GM12878 (cell line): ENCODE data around the gene GARNL3. TPM values are rescaled to one million over a fixed set of nuclear protein-coding genes. Genes with fewer than 3 reads are reported as not detected.

Source experiments
- ATAC-seq: fragments of 200-7000 bp; cut with Tn5 transposase; 3 replicates; pipeline ENCODE4 v1.9.1; 2020; ENCODE audit warnings: mild to moderate bottlenecking, moderate library complexity
- BruUV-seq: library from RNA; stranded (reverse); fragments of 400-500 nt; replicated peaks from 2 replicates; lab custom pipeline; 2021; lab: Mats Ljungman, UMichigan
- CTCF ChIA-PET: fragments of 300-600 bp; sonication (Branson Sonifier 250); formaldehyde crosslinking; extraction: SDS; loops from one replicate; lab custom pipeline; 2021; ENCODE audit warnings: inconsistent platforms; lab: Yijun Ruan, JAX
- POLR2A ChIA-PET: fragments of 350-600 bp; formaldehyde crosslinking; extraction: SDS; loops from one replicate; lab custom pipeline; 2021; ENCODE audit warnings: inconsistent platforms; lab: Charles Lee
- RAD21 ChIA-PET: fragments of 300-600 bp; sonication (Branson Sonifier 250); formaldehyde crosslinking; loops from one replicate; lab custom pipeline; 2023; ENCODE audit warnings: antibody characterized with exemption; ENCODE audit not compliant: unreplicated experiment; lab: Charles Lee
- SMC1A ChIA-PET: fragments of 300-600 bp; sonication (Branson Sonifier 250); formaldehyde crosslinking; loops from one replicate; lab custom pipeline; 2023; ENCODE audit not compliant: unreplicated experiment, uncharacterized antibody; lab: Charles Lee
- DNase-seq: peaks from one replicate; pipeline ENCODE4 v3.0.0-alpha.2; 2011; ENCODE audit warnings: low read depth, low spot score
- FAIRE-seq: peaks from 3 replicates; lab custom pipeline; 2011; peaks lifted over from hg19 to GRCh38; lab: Jason Lieb, UNC
- H2AFZ ChIP-seq: 2 replicates; pipeline ENCODE4 v1.6.0; 2011; ENCODE audit warnings: low read depth, low read length, control low read depth; ENCODE audit not compliant: control insufficient read depth
- H3K27ac ChIP-seq: 2 replicates; pipeline ENCODE4 v1.5.1; 2011; ENCODE audit warnings: control low read depth; ENCODE audit not compliant: control insufficient read depth, insufficient read depth
- H3K27me3 ChIP-seq, 2 experiments: replicated peaks in 1 of 2; 2 replicates each; pipeline versions ENCODE4 v1.6.0 to v1.6.1; 2011; ENCODE audit warnings: low read length in 1 of 2; ENCODE audit not compliant: control insufficient read depth in 2 of 2, insufficient read depth in 2 of 2
- H3K36me3 ChIP-seq, 2 experiments: 2 replicates each; pipeline ENCODE4 v1.5.1; 2011; ENCODE audit warnings: low read length in 1 of 2; ENCODE audit not compliant: control insufficient read depth in 2 of 2, insufficient read depth in 2 of 2
- H3K4me1 ChIP-seq: 2 replicates; pipeline ENCODE4 v1.6.1; 2011; ENCODE audit warnings: mild to moderate bottlenecking, low read length, moderate library complexity, mixed read lengths; ENCODE audit not compliant: control insufficient read depth, insufficient read depth
- H3K4me2 ChIP-seq: 2 replicates; pipeline ENCODE4 v1.6.0; 2011; ENCODE audit warnings: control low read depth; ENCODE audit not compliant: control insufficient read depth, insufficient read depth
- H3K4me3 ChIP-seq: fragments of 200-600 bp; sonication (generic); 2 replicates; pipeline ENCODE4 v1.5.1; 2016
- H3K79me2 ChIP-seq: 2 replicates; pipeline ENCODE4 v1.6.0; 2011; ENCODE audit warnings: low read length; ENCODE audit not compliant: control insufficient read depth, insufficient read depth
- H3K9ac ChIP-seq: 2 replicates; pipeline ENCODE4 v1.8.0; 2011; ENCODE audit warnings: low read length, control low read depth, mixed read lengths; ENCODE audit not compliant: control insufficient read depth, insufficient read depth
- H3K9me3 ChIP-seq: replicated peaks from 3 replicates; pipeline ENCODE4 v1.5.1; 2011; ENCODE audit warnings: mild to moderate bottlenecking, low read length; ENCODE audit not compliant: control insufficient read depth, insufficient read depth
- H4K20me1 ChIP-seq: 2 replicates; pipeline ENCODE4 v1.6.0; 2011; ENCODE audit not compliant: control insufficient read depth, insufficient read depth
- HDGF ChIP-seq: fragments of 450-650 bp; IDR thresholded peaks from 2 replicates; pipeline ENCODE4 v1.6.1; 2016; ENCODE audit warnings: antibody characterized with exemption
- KLF5 ChIP-seq: fragments of 450-650 bp; IDR thresholded peaks from 2 replicates; pipeline ENCODE4 v1.6.1; 2014; ENCODE audit warnings: mild to moderate bottlenecking; ENCODE audit not compliant: partially characterized antibody
- NFIC ChIP-seq: IDR thresholded peaks from 2 replicates; pipeline ENCODE4 v1.6.1; 2012; ENCODE audit warnings: low read depth, mild to moderate bottlenecking, inconsistent platforms, low read length, moderate library complexity
- NFYA ChIP-seq: IDR thresholded peaks from 2 replicates; pipeline ENCODE4 v1.6.1; 2011; ENCODE audit warnings: low read depth, mild to moderate bottlenecking, low read length, improper control_type of control experiment, borderline replicate concordance
- NFYB ChIP-seq: IDR thresholded peaks from 2 replicates; pipeline ENCODE4 v1.6.1; 2011; ENCODE audit warnings: low read depth, mild to moderate bottlenecking, low read length, improper control_type of control experiment, moderate library complexity; ENCODE audit not compliant: insufficient read depth
- RAD21 ChIP-seq: IDR thresholded peaks from 2 replicates; pipeline ENCODE4 v1.6.1; 2011; ENCODE audit warnings: mild to moderate bottlenecking, low read depth, low read length, moderate library complexity; ENCODE audit not compliant: insufficient read depth
- SP1 ChIP-seq: IDR thresholded peaks from one replicate; pipeline ENCODE4 v1.6.1; 2011; ENCODE audit warnings: low read depth, low read length
- TCF3 ChIP-seq: IDR thresholded peaks from 2 replicates; pipeline ENCODE4 v1.6.1; 2012; ENCODE audit warnings: low read depth, mild to moderate bottlenecking, low read length, borderline replicate concordance; ENCODE audit not compliant: insufficient read depth
- WGBS: methylation state at CpG from one replicate; pipeline ENCODE4 v1.1.6; 2016; ENCODE audit warnings: low lambda C conversion rate; ENCODE audit not compliant: insufficient replicate concordance, insufficient coverage; ENCODE audit errors: missing lambda C conversion rate; 5-methylcytosine and 5-hydroxymethylcytosine counted together
- in situ Hi-C: fragments of 300-500 bp; cut with MboI; formaldehyde crosslinking; loops from 9 replicates; pipeline ENCODE4 v1.14.3; 2018; ENCODE audit warnings: mixed read lengths
- intact Hi-C: fragments of 100-400 bp; cut with micrococcal nuclease; formaldehyde crosslinking; loops from one replicate; pipeline ENCODE4 v1.14.2; 2022; ENCODE audit not compliant: unreplicated experiment
- polyA plus RNA-seq, 11 experiments: library from polyadenylated mRNA; depleted of rRNA in 4 of 11; unstranded in 6 of 11; stranded (reverse) in 5 of 11; fragments of >200 nt; fragmentation: Nextera tagmentation in 4 of 11; fragmentation: Illumina TruSeq in 1 of 11; extraction: Ambion mirVana in 4 of 11; extraction: Trizol in 1 of 11; gene quantifications; 1 replicate in 1 of 11; 2 replicates in 10 of 11; pipeline versions ENCODE4 v1.2.1 to v1.2.3, GENCODE V29; 2011 to 2016; ENCODE audit warnings: inconsistent platforms in 2 of 11, missing spikeins in 2 of 11, low read depth in 1 of 11
- total RNA-seq, 4 experiments: library from RNA; depleted of rRNA in 3 of 4; stranded (reverse); fragments of >200 nt in 3 of 4; fragmentation: Illumina TruSeq in 1 of 4; extraction: Trizol in 1 of 4; gene quantifications; 2 replicates each; pipeline versions ENCODE4 v1.2.1 to v1.2.3, GENCODE V29; 2013 to 2021
- TF ChIP-seq, protein P1 (sequence below): fragments of 450-650 bp; IDR thresholded peaks from 2 replicates; pipeline ENCODE4 v1.6.1; 2016; ENCODE audit warnings: mild to moderate bottlenecking
- TF ChIP-seq, protein P2 (sequence below): fragments of 450-650 bp; formaldehyde crosslinking; IDR thresholded peaks from 2 replicates; pipeline ENCODE4 v1.5.0; 2022; ENCODE audit warnings: mild to moderate bottlenecking, missing genetic modification characterization
- TF ChIP-seq, protein P3 (sequence below): fragments of 450-650 bp; formaldehyde crosslinking; IDR thresholded peaks from 2 replicates; pipeline ENCODE4 v1.4.0; 2022; ENCODE audit warnings: mild to moderate bottlenecking, moderate library complexity

Gene GARNL3
- total and polyA plus RNA-seq, 10 of the 15 experiments (the other 5 are each of a cell fraction or from before 2014, with no cell fraction given): 0.89 to 13.2 (median 6.3) TPM

DNA sequence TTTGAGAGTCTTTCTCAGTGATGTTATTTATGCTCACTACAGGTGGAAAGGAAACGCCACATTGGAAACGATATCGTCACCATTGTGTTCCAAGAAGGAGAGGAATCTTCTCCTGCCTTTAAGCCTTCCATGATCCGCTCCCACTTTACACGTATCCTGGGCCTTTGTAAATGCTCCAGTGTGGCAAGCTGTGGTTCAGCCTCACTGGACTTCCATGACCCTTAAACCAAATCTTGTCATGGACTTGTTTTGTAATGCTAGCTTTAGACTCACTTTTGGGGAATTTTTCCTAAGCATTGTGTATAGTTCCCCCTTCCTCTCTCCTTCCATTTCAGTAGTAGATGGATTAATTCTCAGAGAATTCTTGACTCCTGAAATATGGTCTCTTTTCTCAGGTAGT lies 71.5 kb downstream of the GARNL3 start (continued):
- TF ChIP-seq, protein P1, sequence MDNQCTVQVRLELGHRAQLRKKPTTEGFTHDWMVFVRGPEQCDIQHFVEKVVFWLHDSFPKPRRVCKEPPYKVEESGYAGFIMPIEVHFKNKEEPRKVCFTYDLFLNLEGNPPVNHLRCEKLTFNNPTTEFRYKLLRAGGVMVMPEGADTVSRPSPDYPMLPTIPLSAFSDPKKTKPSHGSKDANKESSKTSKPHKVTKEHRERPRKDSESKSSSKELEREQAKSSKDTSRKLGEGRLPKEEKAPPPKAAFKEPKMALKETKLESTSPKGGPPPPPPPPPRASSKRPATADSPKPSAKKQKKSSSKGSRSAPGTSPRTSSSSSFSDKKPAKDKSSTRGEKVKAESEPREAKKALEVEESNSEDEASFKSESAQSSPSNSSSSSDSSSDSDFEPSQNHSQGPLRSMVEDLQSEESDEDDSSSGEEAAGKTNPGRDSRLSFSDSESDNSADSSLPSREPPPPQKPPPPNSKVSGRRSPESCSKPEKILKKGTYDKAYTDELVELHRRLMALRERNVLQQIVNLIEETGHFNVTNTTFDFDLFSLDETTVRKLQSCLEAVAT: no peak
- TF ChIP-seq NFYB: no peak
- TF ChIP-seq, protein P2, sequence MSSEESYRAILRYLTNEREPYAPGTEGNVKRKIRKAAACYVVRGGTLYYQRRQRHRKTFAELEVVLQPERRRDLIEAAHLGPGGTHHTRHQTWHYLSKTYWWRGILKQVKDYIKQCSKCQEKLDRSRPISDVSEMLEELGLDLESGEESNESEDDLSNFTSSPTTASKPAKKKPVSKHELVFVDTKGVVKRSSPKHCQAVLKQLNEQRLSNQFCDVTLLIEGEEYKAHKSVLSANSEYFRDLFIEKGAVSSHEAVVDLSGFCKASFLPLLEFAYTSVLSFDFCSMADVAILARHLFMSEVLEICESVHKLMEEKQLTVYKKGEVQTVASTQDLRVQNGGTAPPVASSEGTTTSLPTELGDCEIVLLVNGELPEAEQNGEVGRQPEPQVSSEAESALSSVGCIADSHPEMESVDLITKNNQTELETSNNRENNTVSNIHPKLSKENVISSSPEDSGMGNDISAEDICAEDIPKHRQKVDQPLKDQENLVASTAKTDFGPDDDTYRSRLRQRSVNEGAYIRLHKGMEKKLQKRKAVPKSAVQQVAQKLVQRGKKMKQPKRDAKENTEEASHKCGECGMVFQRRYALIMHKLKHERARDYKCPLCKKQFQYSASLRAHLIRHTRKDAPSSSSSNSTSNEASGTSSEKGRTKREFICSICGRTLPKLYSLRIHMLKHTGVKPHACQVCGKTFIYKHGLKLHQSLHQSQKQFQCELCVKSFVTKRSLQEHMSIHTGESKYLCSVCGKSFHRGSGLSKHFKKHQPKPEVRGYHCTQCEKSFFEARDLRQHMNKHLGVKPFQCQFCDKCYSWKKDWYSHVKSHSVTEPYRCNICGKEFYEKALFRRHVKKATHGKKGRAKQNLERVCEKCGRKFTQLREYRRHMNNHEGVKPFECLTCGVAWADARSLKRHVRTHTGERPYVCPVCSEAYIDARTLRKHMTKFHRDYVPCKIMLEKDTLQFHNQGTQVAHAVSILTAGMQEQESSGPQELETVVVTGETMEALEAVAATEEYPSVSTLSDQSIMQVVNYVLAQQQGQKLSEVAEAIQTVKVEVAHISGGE (CRISPR knock-in tag): no peak
- no peak for TF ChIP-seq RAD21
- TF ChIP-seq, all 136 proteins: peak for 0

DNA sequence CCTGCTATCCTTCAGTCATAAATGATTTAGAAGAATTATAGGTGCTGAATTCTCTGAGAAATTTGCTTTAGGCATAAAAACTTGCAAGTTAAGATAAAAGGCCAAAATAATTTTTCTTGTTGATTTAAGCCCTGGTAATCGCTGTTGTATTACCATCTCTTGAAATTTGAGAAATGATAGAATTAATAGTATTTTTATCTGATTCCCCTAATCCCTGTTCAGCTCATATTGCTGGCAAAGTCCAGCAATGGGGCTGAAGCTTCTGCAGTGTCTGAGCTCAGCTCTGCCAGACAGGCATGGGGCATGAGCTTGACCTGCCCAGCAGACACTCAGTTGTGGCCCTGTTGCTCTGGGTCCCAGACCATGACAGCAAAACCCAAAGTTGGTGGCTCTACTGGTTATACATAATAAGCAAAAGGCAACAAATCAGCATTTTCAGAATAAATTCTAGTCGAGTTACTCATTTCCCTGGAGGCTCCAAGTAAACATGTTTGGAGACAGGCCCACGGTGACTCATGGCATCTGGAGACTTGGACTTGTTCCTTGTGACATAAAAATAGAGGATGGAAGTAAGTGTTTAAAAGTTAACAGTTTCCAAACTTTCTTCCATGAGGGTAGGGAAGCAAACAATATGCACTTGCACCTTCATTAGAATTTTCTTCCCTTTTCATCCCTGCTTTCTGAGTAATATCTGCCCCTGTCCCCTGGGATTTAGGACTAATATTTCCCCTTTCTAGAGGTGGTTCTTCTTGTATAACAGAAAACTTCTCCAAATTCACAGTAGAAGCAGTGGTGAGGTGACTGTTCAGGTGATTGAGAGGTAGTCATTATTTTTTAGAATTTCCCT lies 72.2 kb downstream of the GARNL3 start:
- in situ Hi-C loops: no loop called here
- 44% methylated on average over 3 of the region's 3 CpGs for WGBS
- ATAC-seq: no peak
- TF ChIP-seq NFYA: no peak
- TF ChIP-seq KLF5: no peak
- no peak for TF ChIP-seq TCF3
- no peak for TF ChIP-seq NFIC
- TF ChIP-seq SP1: no peak
- TF ChIP-seq, protein P3, sequence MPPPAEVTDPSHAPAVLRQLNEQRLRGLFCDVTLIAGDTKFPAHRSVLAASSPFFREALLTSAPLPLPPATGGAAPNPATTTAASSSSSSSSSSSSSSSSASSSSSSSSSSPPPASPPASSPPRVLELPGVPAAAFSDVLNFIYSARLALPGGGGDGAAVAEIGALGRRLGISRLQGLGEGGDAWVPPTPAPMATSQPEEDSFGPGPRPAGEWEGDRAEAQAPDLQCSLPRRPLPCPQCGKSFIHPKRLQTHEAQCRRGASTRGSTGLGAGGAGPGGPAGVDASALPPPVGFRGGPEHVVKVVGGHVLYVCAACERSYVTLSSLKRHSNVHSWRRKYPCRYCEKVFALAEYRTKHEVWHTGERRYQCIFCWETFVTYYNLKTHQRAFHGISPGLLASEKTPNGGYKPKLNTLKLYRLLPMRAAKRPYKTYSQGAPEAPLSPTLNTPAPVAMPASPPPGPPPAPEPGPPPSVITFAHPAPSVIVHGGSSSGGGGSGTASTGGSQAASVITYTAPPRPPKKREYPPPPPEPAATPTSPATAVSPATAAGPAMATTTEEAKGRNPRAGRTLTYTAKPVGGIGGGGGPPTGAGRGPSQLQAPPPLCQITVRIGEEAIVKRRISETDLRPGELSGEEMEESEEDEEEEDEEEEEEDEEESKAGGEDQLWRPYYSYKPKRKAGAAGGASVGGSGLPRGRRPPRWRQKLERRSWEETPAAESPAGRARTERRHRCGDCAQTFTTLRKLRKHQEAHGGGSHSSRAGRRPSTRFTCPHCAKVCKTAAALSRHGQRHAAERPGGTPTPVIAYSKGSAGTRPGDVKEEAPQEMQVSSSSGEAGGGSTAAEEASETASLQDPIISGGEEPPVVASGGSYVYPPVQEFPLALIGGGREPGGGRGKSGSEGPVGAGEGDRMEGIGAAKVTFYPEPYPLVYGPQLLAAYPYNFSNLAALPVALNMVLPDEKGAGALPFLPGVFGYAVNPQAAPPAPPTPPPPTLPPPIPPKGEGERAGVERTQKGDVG: no peak
- TF ChIP-seq HDGF: no peak
- TF ChIP-seq, all 136 proteins: peak for 0
- SMC1A ChIA-PET: no interaction called here
- intact Hi-C loops: no loop called here
- H3K36me3 ChIP-seq: no peaks in the 10 kb centered on the region; a peak in 1 of 4 replicates
- no peak overlapping the region for H3K27ac ChIP-seq
- H3K27me3 ChIP-seq: no peaks in the 10 kb centered on the region
- CTCF ChIA-PET: interaction anchor here (0.9 kb wide), 1 partner anchor 113 kb away, joined by 5 read pairs; no protein-coding TSS in a partner anchor
- DNase-seq (no peak), FAIRE-seq (no peak)
- H3K9ac ChIP-seq: no peak overlapping the region
- H3K9me3 ChIP-seq: no peaks in the 10 kb centered on the region
- H3K4me2 ChIP-seq: no peak overlapping the region
- RAD21 ChIA-PET: no interaction called here
- no peaks in the 10 kb centered on the region for H3K4me1 ChIP-seq
- no peaks in the 10 kb centered on the region for H4K20me1 ChIP-seq
- no peak overlapping the region for H3K4me3 ChIP-seq
- no TSS peak for BruUV-seq
- no peaks in the 10 kb centered on the region for H3K79me2 ChIP-seq
- H2AFZ ChIP-seq: no peak overlapping the region
- POLR2A ChIA-PET: no interaction called here
